Large intestine (tissue), 12 donors: ENCODE results near the gene DCT. TPM values are rescaled to one million over a fixed set of nuclear protein-coding genes. Genes with fewer than 3 reads are reported as not detected.
"Not testable (repeated sequence)": the region's sequence is repeated elsewhere in the genome, so short reads cannot be mapped to it uniquely, and the experiment has no call there.

ENCODE experiments used
- DNase-seq, 2 donors: peaks; one replicate each; pipeline versions ENCODE4 v3.0.0 to v3.0.0-alpha.2; 2013
- H3K27ac ChIP-seq: one replicate; pipeline ENCODE4 v1.5.1; 2013; ENCODE audit warnings: low read length
- H3K27me3 ChIP-seq: 2 replicates; pipeline ENCODE4 v1.6.1; 2013; ENCODE audit warnings: low read length; ENCODE audit not compliant: control insufficient read depth, insufficient read depth
- H3K36me3 ChIP-seq: 2 replicates; pipeline ENCODE4 v1.6.1; 2013; ENCODE audit warnings: low read length; ENCODE audit not compliant: control insufficient read depth, insufficient read depth
- H3K4me1 ChIP-seq: one replicate; pipeline ENCODE4 v1.6.1; 2013; ENCODE audit warnings: low read length; ENCODE audit not compliant: control insufficient read depth, insufficient read depth
- H3K4me3 ChIP-seq: one replicate; pipeline ENCODE4 v1.5.1; 2013; ENCODE audit warnings: low read length
- H3K9me3 ChIP-seq: one replicate; pipeline ENCODE4 v1.6.1; 2013; ENCODE audit warnings: mild to moderate bottlenecking, low read depth, low read length, moderate library complexity; ENCODE audit not compliant: control insufficient read depth
- WGBS: methylation state at CpG from one replicate; pipeline ENCODE4 v1.1.5; 2013; ENCODE audit warnings: low lambda C conversion rate; ENCODE audit not compliant: insufficient coverage; 5-methylcytosine and 5-hydroxymethylcytosine counted together
- long read RNA-seq, 11 donors: transcript quantifications; one replicate each; lab custom pipeline, GENCODE V29; 2026
- polyA plus RNA-seq: library from polyadenylated mRNA; unstranded; fragments of 120-200 nt; gene quantifications from one replicate; pipeline ENCODE4 v1.2.1, GENCODE V29; 2013

DCT gene
- polyA plus RNA-seq = 0.13 TPM
- long read RNA-seq, donor 1 = 0 reads
- long read RNA-seq, donor 2 = 0 reads
- long read RNA-seq, donor 3 = 0 reads
- long read RNA-seq, donor 4 = 0 reads
- long read RNA-seq, donor 5 = 0 reads
- long read RNA-seq, donor 6 = 0 reads
- long read RNA-seq, donor 7 = 0 reads
- long read RNA-seq, donor 8 = 0 reads
- long read RNA-seq, donor 9 = 0 reads
- long read RNA-seq, donor 10 = 0 reads
- long read RNA-seq, donor 11 = 0 reads

GRCh38 chr13:94479616-94480015, at the start of gene DCT:
Gene DCT, minus strand, starts transcription at chr13:94479682. Its CDS starts 427 bp downstream, at chr13:94479255.
- DNase-seq = no peak
- no peak within 1 kb of the TSS for H3K4me3 ChIP-seq
- no peak within 1 kb of the TSS for H3K27ac ChIP-seq
- H3K27me3 ChIP-seq = no peaks in the 10 kb centered on the region
- no CpG with 5 or more reads among the region's 3 CpGs for WGBS
- no peaks in the 10 kb centered on the region for H3K4me1 ChIP-seq
- H3K36me3 ChIP-seq = no peaks in the 10 kb centered on the region
- no peaks in the 10 kb centered on the region for H3K9me3 ChIP-seq

- H3K9me3 ChIP-seq, DNase-seq, H3K27me3 ChIP-seq, H3K27ac ChIP-seq, H3K4me1 ChIP-seq, H3K36me3 ChIP-seq, H3K4me3 ChIP-seq: not testable (repeated sequence)
- WGBS = no CpG with 5 or more reads among the region's 7 CpGs
These were observed 47.5 kb upstream of the DCT start for GRCh38 chr13:94526956-94527355.

GRCh38 chr13:94525781-94526180, 46.3 kb upstream of the DCT start:
- WGBS = no CpG with 5 or more reads among the region's 2 CpGs
- no peak overlapping the region for H3K4me3 ChIP-seq
- no peaks in the 10 kb centered on the region for H3K27me3 ChIP-seq
- H3K9me3 ChIP-seq = no peaks in the 10 kb centered on the region
- H3K36me3 ChIP-seq = no peaks in the 10 kb centered on the region
- H3K4me1 ChIP-seq = no peaks in the 10 kb centered on the region
- no peak overlapping the region for H3K27ac ChIP-seq
- DNase-seq = no peak

GRCh38 chr13:94524407-94524806, 44.9 kb upstream of the DCT start:
- no peak for DNase-seq
- Histone ChIP-seq H3K36me3 (no peaks in the 10 kb centered on the region), H3K9me3 (no peaks in the 10 kb centered on the region), H3K4me3 (no peak overlapping the region), H3K4me1 (no peaks in the 10 kb centered on the region), H3K27me3 (no peaks in the 10 kb centered on the region), H3K27ac (no peak overlapping the region)
- no CpG with 5 or more reads among the region's 7 CpGs for WGBS

GRCh38 chr13:94520001-94520400, 40.5 kb upstream of the DCT start:
- Histone ChIP-seq H3K27ac (no peak overlapping the region), H3K36me3 (no peaks in the 10 kb centered on the region), H3K9me3 (no peaks in the 10 kb centered on the region), H3K4me3 (no peak overlapping the region), H3K4me1 (no peaks in the 10 kb centered on the region), H3K27me3 (no peaks in the 10 kb centered on the region)
- DNase-seq = no peak

GRCh38 chr13:94516456-94516855, 37.0 kb upstream of the DCT start:
- no CpG with 5 or more reads among the region's 1 CpG for WGBS
- DNase-seq = no peak
- no peaks in the 10 kb centered on the region for H3K4me1 ChIP-seq
- no peak overlapping the region for H3K27ac ChIP-seq
- H3K9me3 ChIP-seq = no peaks in the 10 kb centered on the region
- no peak overlapping the region for H3K4me3 ChIP-seq
- no peaks in the 10 kb centered on the region for H3K36me3 ChIP-seq
- no peaks in the 10 kb centered on the region for H3K27me3 ChIP-seq

GRCh38 chr13:94515911-94516310, 36.4 kb upstream of the DCT start:
- Histone ChIP-seq H3K9me3 (no peaks in the 10 kb centered on the region), H3K4me1 (no peaks in the 10 kb centered on the region), H3K4me3 (no peak overlapping the region), H3K27ac (no peak overlapping the region), H3K36me3 (no peaks in the 10 kb centered on the region), H3K27me3 (no peaks in the 10 kb centered on the region)
- WGBS = 100% methylated on average over 1 of the region's 4 CpGs
- DNase-seq = no peak

GRCh38 chr13:94515374-94515773, 35.9 kb upstream of the DCT start:
- no peaks in the 10 kb centered on the region for H3K36me3 ChIP-seq
- H3K27me3 ChIP-seq = no peaks in the 10 kb centered on the region
- H3K4me1 ChIP-seq = no peaks in the 10 kb centered on the region
- no peaks in the 10 kb centered on the region for H3K9me3 ChIP-seq
- H3K4me3 ChIP-seq = no peak overlapping the region
- H3K27ac ChIP-seq = no peak overlapping the region
- no CpG with 5 or more reads among the region's 2 CpGs for WGBS
- DNase-seq = no peak

GRCh38 chr13:94513026-94513425, 33.5 kb upstream of the DCT start:
- no peak overlapping the region for H3K27ac ChIP-seq
- WGBS = 82% methylated on average over 2 of the region's 5 CpGs

GRCh38 chr13:94505730-94506129, 26.2 kb upstream of the DCT start:
- WGBS = no CpG with 5 or more reads among the region's 1 CpG
- Histone ChIP-seq H3K27ac (no peak overlapping the region), H3K27me3 (peaks cover 2% of the 10 kb centered on the region), H3K36me3 (no peaks in the 10 kb centered on the region), H3K4me3 (no peak overlapping the region), H3K4me1 (no peaks in the 10 kb centered on the region), H3K9me3 (no peaks in the 10 kb centered on the region)
- DNase-seq = no peak

More at GRCh38 chr13:94513026-94513425, 33.5 kb upstream of the DCT start:
- DNase-seq = no peak
- H3K9me3 ChIP-seq = no peaks in the 10 kb centered on the region
- no peaks in the 10 kb centered on the region for H3K4me1 ChIP-seq
- no peak overlapping the region for H3K4me3 ChIP-seq
- H3K27me3 ChIP-seq = peaks cover 2% of the 10 kb centered on the region
- H3K36me3 ChIP-seq = no peaks in the 10 kb centered on the region

- no peaks in the 10 kb centered on the region for H3K9me3 ChIP-seq
- no peaks in the 10 kb centered on the region for H3K36me3 ChIP-seq
- no peak overlapping the region for H3K27ac ChIP-seq
- no peak for DNase-seq
- no peaks in the 10 kb centered on the region for H3K27me3 ChIP-seq
- H3K4me1 ChIP-seq = no peaks in the 10 kb centered on the region
- no peak overlapping the region for H3K4me3 ChIP-seq
These were observed 24.4 kb upstream of the DCT start for GRCh38 chr13:94503851-94504250.
